OCI-LY7 (cell line): Measurements from ENCODE around the gene TCTN1. TPM values are rescaled to one million over a fixed set of nuclear protein-coding genes. Genes with fewer than 3 reads are reported as not detected.
"Not testable (repeated sequence)": the region's sequence is repeated elsewhere in the genome, so short reads cannot be mapped to it uniquely, and the experiment has no call there.

Source experiments
- BruUV-seq: library from RNA; stranded (reverse); fragments of 400-500 nt; replicated peaks from 2 replicates; lab custom pipeline; 2021; lab: Mats Ljungman, UMichigan
- CTCF ChIA-PET: fragments of 300-600 bp; sonication (Branson Sonifier 250); formaldehyde crosslinking; loops from one replicate; lab custom pipeline; 2022; ENCODE audit warnings: antibody characterized with exemption; ENCODE audit not compliant: unreplicated experiment; lab: Charles Lee
- POLR2A ChIA-PET: fragments of 300-600 bp; sonication (Branson Sonifier 250); formaldehyde crosslinking; loops from one replicate; lab custom pipeline; 2022; ENCODE audit warnings: antibody characterized with exemption; lab: Charles Lee
- DNase-seq: peaks from one replicate; pipeline ENCODE4 v3.0.0-alpha.2; 2015; ENCODE audit warnings: low spot score
- H2AFZ ChIP-seq: fragments of 200-600 bp; sonication (generic), shearing (Covaris generic); 2 replicates; pipeline ENCODE4 v1.6.1; 2014; ENCODE audit warnings: mild to moderate bottlenecking, antibody characterized with exemption, low read length, moderate library complexity
- H3K27ac ChIP-seq: fragments of 200-600 bp; sonication (generic); 2 replicates; pipeline ENCODE4 v1.5.1; 2014; ENCODE audit warnings: mixed run types, low read depth, mild to moderate bottlenecking, moderate library complexity, low read length, inconsistent platforms; ENCODE audit not compliant: poor library complexity, severe bottlenecking
- H3K36me3 ChIP-seq: fragments of 200-600 bp; sonication (generic); 2 replicates; pipeline ENCODE4 v1.6.1; 2014; ENCODE audit warnings: mild to moderate bottlenecking, antibody characterized with exemption, low read length, moderate library complexity, mixed read lengths; ENCODE audit not compliant: insufficient read depth
- H3K4me1 ChIP-seq: fragments of 200-600 bp; sonication (generic); 2 replicates; pipeline ENCODE4 v1.5.1; 2014; ENCODE audit warnings: mild to moderate bottlenecking, low read length; ENCODE audit not compliant: insufficient read depth, poor library complexity, severe bottlenecking
- H3K4me2 ChIP-seq: fragments of 200-600 bp; sonication (generic); 2 replicates; pipeline ENCODE4 v1.6.1; 2014; ENCODE audit warnings: mild to moderate bottlenecking, low read length
- H3K4me3 ChIP-seq: fragments of 200-600 bp; sonication (generic); 2 replicates; pipeline ENCODE4 v1.5.1; 2014; ENCODE audit warnings: mild to moderate bottlenecking, low read depth, low read length; ENCODE audit not compliant: poor library complexity, severe bottlenecking
- H3K79me2 ChIP-seq: fragments of 200-600 bp; sonication (generic); 2 replicates; pipeline ENCODE4 v1.6.1; 2016; ENCODE audit warnings: low read depth, mild to moderate bottlenecking, low read length, moderate library complexity, mixed read lengths; ENCODE audit not compliant: insufficient read depth
- H3K9me2 ChIP-seq: fragments of 200-600 bp; sonication (generic); 2 replicates; pipeline ENCODE4 v1.6.1; 2016; ENCODE audit warnings: mild to moderate bottlenecking, low read length, mixed read lengths; ENCODE audit not compliant: insufficient read depth
- H3K9me3 ChIP-seq: fragments of 200-600 bp; sonication (generic); 2 replicates; pipeline ENCODE4 v1.6.1; 2014; ENCODE audit warnings: mild to moderate bottlenecking, mixed run types, low read length, mixed read lengths
- H4K20me1 ChIP-seq: fragments of 200-600 bp; sonication (generic); 2 replicates; pipeline ENCODE4 v1.6.1; 2014; ENCODE audit warnings: mild to moderate bottlenecking, antibody characterized with exemption, low read length, moderate library complexity, mixed read lengths; ENCODE audit not compliant: insufficient read depth
- CTCF ChIP-seq: fragments of 200-600 bp; sonication (generic); conservative IDR thresholded peaks from 2 replicates; pipeline ENCODE4 v1.5.1; 2014; ENCODE audit warnings: mild to moderate bottlenecking, antibody characterized with exemption, low read length, moderate library complexity, mixed read lengths
- EZH2phosphoT487 ChIP-seq: fragments of 200-600 bp; sonication (generic); IDR thresholded peaks from 2 replicates; pipeline ENCODE4 v1.6.1; 2018; ENCODE audit warnings: low read depth, borderline replicate concordance, mild to moderate bottlenecking, mixed run types, antibody characterized with exemption, low read length, moderate library complexity, mixed read lengths
- intact Hi-C: fragments of 100-400 bp; cut with micrococcal nuclease; formaldehyde crosslinking; loops from one replicate; pipeline ENCODE4 v1.10.0; 2022; ENCODE audit not compliant: unreplicated experiment
- total RNA-seq, 2 experiments: library from RNA; depleted of rRNA in 1 of 2; stranded (reverse); fragments of >200 nt in 1 of 2; shearing (Covaris generic) in 1 of 2; gene quantifications; 2 replicates each; pipeline ENCODE4 v1.2.3, GENCODE V29; 2014 to 2022

TCTN1 gene
- total RNA-seq, 2 experiments from 2014 or later: 8.7 to 19.9 TPM

- Histone ChIP-seq H3K4me1 (peaks cover 57% of the 10 kb centered on the region), H3K4me2 (peak within 1 kb of the TSS; percentile 88), H4K20me1 (peaks cover 18% of the 10 kb centered on the region), H2AFZ (peak within 1 kb of the TSS; percentile 97), H3K9me2 (no peaks in the 10 kb centered on the region), H3K27ac (peak within 1 kb of the TSS; percentile 57), H3K9me3 (no peaks in the 10 kb centered on the region), H3K4me3 (peak within 1 kb of the TSS; percentile 86), H3K79me2 (peaks cover 44% of the 10 kb centered on the region), H3K36me3 (peaks cover 12% of the 10 kb centered on the region; the same call in 1 of the 2 replicates)
- TF ChIP-seq CTCF (no peak), EZH2phosphoT487 (no peak)
- peak; percentile 99 for DNase-seq
- ChIA-PET CTCF (no interaction called here), POLR2A (interaction anchor here (0.6 to 1.0 kb wide), 4 partner anchors 17 to 45 kb away, joined by 3 to 5 read pairs (median 4); no protein-coding TSS in a partner anchor)
- BruUV-seq: no TSS peak
- intact Hi-C loops: loop anchor here (10.0 kb wide), 1 partner anchor 299 kb away; the partner anchor contains the start of gene ATP2A2
These were observed 30.5 kb upstream of the TCTN1 start, which contains the start of gene PPTC7 for GRCh38 chr12:110583137-110584059. Gene PPTC7, minus strand, starts transcription at chr12:110583318. Its CDS starts 287 bp downstream, at chr12:110583031.

DNA sequence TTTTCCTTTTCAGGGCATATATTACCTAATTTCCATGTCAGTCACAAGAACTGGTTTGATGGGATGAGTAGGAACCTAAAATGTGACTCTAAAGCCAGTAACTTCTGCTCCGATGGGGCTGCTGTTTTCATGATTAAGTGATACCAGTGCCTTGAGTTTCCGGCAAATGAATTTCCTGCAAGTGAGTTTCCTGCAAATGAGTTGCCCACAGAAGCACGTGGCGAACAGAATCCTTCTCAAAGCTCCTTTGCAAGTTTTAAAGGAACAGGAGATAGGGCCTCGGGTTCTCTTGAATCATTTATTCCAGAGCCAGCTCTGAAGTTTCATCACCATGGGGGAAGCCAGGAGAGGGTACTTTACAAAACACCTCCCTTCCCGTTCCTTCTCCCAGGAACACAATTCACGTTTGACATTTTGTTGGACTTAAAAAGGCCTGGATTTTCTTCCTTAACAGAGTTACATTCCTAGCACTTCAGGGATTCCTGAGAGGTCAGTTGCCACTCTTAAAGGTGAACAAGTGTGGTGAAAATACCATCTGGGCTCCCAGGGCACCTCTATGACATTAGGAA lies 28.6 kb upstream of the TCTN1 start:
- DNase-seq: peak; percentile 63
- BruUV-seq: no TSS peak
- H3K9me2 ChIP-seq: no peaks in the 10 kb centered on the region
- peaks cover 25% of the 10 kb centered on the region for H3K79me2 ChIP-seq
- no peaks in the 10 kb centered on the region for H3K9me3 ChIP-seq
- no peak overlapping the region for H3K27ac ChIP-seq
- ChIA-PET CTCF (interaction anchor here (0.6 kb wide), 1 partner anchor 135 kb away, joined by 3 read pairs; the partner anchor contains the start of gene ARPC3), POLR2A (interaction anchor here (0.8 to 1.2 kb wide), 8 partner anchors 10 to 225 kb away, joined by 3 to 8 read pairs (median 4); no protein-coding TSS in a partner anchor)
- H3K36me3 ChIP-seq: peaks cover 3% of the 10 kb centered on the region; the same call in 1 of the 2 replicates
- peak overlapping the region; percentile 97 for H2AFZ ChIP-seq
- peaks cover 16% of the 10 kb centered on the region for H4K20me1 ChIP-seq
- TF ChIP-seq CTCF (no peak), EZH2phosphoT487 (no peak)
- intact Hi-C loops: loop anchor here (10.0 kb wide), 1 partner anchor 301 kb away; the partner anchor contains the start of gene ATP2A2
- H3K4me1 ChIP-seq: peaks cover 42% of the 10 kb centered on the region
- H3K4me3 ChIP-seq: no peak overlapping the region
- H3K4me2 ChIP-seq: peak overlapping the region; percentile 43

DNA sequence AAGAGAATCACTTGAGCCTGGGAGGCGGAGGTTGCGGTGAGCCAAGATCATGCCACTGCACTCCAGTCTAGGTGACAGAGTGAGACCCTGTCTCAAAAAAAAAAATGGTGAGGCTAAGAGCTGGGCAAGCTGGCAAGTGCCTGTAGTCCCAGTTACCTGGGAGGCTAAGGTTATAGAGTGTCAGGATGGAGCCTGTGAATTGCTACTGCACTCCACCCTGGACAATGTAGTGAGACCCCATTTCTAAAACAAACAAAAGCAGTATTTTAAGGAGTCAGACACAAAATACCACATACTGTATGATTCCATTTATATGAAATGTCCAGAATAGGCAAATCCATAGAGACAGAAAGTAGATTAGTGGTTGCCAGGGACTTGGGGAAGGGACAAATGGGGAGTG lies 26.8 kb upstream of the TCTN1 start:
- H3K4me2 ChIP-seq, H2AFZ ChIP-seq, H4K20me1 ChIP-seq, BruUV-seq, H3K9me2 ChIP-seq, H3K4me3 ChIP-seq, H3K79me2 ChIP-seq, H3K27ac ChIP-seq, H3K9me3 ChIP-seq, H3K36me3 ChIP-seq, DNase-seq: not testable (repeated sequence)
- H3K4me1 ChIP-seq: peaks cover 44% of the 10 kb centered on the region
- intact Hi-C loops: loop anchor here (10.0 kb wide), 1 partner anchor 302 kb away; the partner anchor contains the start of gene ATP2A2
- ChIA-PET CTCF (interaction anchor here (0.9 kb wide), 1 partner anchor 55 kb away, joined by 3 read pairs; no protein-coding TSS in a partner anchor), POLR2A (interaction anchor here (0.6 to 0.9 kb wide), 2 partner anchors 10 to 28 kb away, joined by 3 to 8 read pairs; no protein-coding TSS in a partner anchor)
